PFSK-1 (cell line): ENCODE measurements around the gene PPIA.

Experiments
- POLR2AphosphoS5 ChIP-seq: IDR thresholded peaks from 2 replicates; pipeline ENCODE4 v1.6.1; 2012; ENCODE audit warnings: low read depth, mild to moderate bottlenecking, control low read depth, low read length, moderate library complexity
- SIN3A ChIP-seq: IDR thresholded peaks from 2 replicates; pipeline ENCODE4 v1.6.1; 2012; ENCODE audit warnings: mild to moderate bottlenecking, low read length, moderate library complexity, borderline replicate concordance; ENCODE audit not compliant: insufficient read depth
- TAF1 ChIP-seq: IDR thresholded peaks from 2 replicates; pipeline ENCODE4 v1.6.1; 2012; ENCODE audit warnings: low read length, control low read depth, borderline replicate concordance; ENCODE audit not compliant: insufficient read depth
- TF ChIP-seq, protein P1 (sequence below), 2 experiments: IDR thresholded peaks; 2 replicates each; pipeline versions ENCODE4 v1.6.1 to v1.8.0; 2011 to 2012; ENCODE audit warnings: low read depth in 2 of 2, low read length in 2 of 2, control low read depth in 1 of 2, inconsistent platforms in 1 of 2, mild to moderate bottlenecking in 1 of 2, moderate library complexity in 1 of 2; ENCODE audit not compliant: insufficient read depth in 1 of 2

DNA sequence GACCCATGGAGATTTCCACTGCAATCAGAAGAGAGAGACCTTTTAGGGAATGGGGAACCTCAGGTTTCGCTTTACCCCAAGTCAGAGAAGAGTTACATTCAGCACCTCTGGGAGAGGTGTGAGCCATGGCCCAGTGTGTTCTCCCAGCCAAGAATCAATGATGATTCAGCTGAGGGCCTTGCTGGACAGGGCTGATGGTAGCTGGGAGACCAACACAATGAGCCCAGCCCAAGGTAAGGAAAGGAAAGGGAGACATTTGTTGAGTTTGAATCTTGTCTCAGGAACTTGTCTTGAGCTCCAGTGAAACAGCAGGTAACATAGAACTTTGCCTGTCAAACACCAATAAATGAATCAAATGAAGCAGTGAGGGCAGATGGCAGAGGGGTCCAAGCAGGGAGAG is 14.0 kb upstream of the PPIA start:
- no peak for TF ChIP-seq SIN3A
- TF ChIP-seq, protein P1, sequence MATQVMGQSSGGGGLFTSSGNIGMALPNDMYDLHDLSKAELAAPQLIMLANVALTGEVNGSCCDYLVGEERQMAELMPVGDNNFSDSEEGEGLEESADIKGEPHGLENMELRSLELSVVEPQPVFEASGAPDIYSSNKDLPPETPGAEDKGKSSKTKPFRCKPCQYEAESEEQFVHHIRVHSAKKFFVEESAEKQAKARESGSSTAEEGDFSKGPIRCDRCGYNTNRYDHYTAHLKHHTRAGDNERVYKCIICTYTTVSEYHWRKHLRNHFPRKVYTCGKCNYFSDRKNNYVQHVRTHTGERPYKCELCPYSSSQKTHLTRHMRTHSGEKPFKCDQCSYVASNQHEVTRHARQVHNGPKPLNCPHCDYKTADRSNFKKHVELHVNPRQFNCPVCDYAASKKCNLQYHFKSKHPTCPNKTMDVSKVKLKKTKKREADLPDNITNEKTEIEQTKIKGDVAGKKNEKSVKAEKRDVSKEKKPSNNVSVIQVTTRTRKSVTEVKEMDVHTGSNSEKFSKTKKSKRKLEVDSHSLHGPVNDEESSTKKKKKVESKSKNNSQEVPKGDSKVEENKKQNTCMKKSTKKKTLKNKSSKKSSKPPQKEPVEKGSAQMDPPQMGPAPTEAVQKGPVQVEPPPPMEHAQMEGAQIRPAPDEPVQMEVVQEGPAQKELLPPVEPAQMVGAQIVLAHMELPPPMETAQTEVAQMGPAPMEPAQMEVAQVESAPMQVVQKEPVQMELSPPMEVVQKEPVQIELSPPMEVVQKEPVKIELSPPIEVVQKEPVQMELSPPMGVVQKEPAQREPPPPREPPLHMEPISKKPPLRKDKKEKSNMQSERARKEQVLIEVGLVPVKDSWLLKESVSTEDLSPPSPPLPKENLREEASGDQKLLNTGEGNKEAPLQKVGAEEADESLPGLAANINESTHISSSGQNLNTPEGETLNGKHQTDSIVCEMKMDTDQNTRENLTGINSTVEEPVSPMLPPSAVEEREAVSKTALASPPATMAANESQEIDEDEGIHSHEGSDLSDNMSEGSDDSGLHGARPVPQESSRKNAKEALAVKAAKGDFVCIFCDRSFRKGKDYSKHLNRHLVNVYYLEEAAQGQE (IDR thresholded peaks at IDR 0.05; ENCODE audit: insufficient read depth in 1 of 2, low read depth in 2 of 2, low read length in 2 of 2) = peak in 1 of 2 experiments; percentile 51; a peak in 1 of 4 replicates
- no peak for TF ChIP-seq TAF1
- TF ChIP-seq POLR2AphosphoS5 = no peak
